ENCODE data around the gene KCNQ2.
A peak's percentile ranks its signal among the peaks of the same experiment; 100 is the strongest.

GRCh38 chr20:63360850-63361518 lies 111.5 kb downstream of the KCNQ2 start, which contains the start of gene CHRNA4:
- TF ChIP-seq, protein P1, sequence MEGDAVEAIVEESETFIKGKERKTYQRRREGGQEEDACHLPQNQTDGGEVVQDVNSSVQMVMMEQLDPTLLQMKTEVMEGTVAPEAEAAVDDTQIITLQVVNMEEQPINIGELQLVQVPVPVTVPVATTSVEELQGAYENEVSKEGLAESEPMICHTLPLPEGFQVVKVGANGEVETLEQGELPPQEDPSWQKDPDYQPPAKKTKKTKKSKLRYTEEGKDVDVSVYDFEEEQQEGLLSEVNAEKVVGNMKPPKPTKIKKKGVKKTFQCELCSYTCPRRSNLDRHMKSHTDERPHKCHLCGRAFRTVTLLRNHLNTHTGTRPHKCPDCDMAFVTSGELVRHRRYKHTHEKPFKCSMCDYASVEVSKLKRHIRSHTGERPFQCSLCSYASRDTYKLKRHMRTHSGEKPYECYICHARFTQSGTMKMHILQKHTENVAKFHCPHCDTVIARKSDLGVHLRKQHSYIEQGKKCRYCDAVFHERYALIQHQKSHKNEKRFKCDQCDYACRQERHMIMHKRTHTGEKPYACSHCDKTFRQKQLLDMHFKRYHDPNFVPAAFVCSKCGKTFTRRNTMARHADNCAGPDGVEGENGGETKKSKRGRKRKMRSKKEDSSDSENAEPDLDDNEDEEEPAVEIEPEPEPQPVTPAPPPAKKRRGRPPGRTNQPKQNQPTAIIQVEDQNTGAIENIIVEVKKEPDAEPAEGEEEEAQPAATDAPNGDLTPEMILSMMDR (IDR thresholded peaks at IDR 0.05; ENCODE audit: insufficient read depth, low read depth, low read length): no peak
- TF ChIP-seq EZH2 (IDR thresholded peaks at IDR 0.05; ENCODE audit: insufficient read depth, low read length): peak; percentile 69
